ENCODE measurements around the gene HSPA12B. TPM values are rescaled to one million over a fixed set of nuclear protein-coding genes. Genes with fewer than 3 reads are reported as not detected.

Gene HSPA12B
- total and polyA plus RNA-seq, 2 of the 13 experiments (the other 11 are each of a cell fraction or from before 2014, with no cell fraction given), result 0.01 TPM; not detected in 1

GRCh38 chr20:3785240-3786125 lies 53.0 kb downstream of the HSPA12B start (continued):
- TF ChIP-seq ZBTB33 (CRISPR knock-in tag; IDR thresholded peaks at IDR 0.05) (peak; percentile 100), POGZ (CRISPR knock-in tag; IDR thresholded peaks at IDR 0.05) (peak; percentile 89), MXD1 (CRISPR knock-in tag; IDR thresholded peaks at IDR 0.05) (peak; percentile 76; the same call in 1 of the 2 replicates), ZNF547 (CRISPR knock-in tag; IDR thresholded peaks at IDR 0.05) (0 out of 2 replicates have a peak, but pooled peaks have one; percentile 45), NBN (conservative IDR thresholded peaks at IDR 0.05) (no peak), ZNF430 (CRISPR knock-in tag; IDR thresholded peaks at IDR 0.05) (no peak), ZNF225 (CRISPR knock-in tag; IDR thresholded peaks at IDR 0.05) (no peak), ARID4A (CRISPR knock-in tag; IDR thresholded peaks at IDR 0.05; ENCODE audit: borderline replicate concordance) (peak; percentile 52; the same call in 1 of the 2 replicates), IRF9 (CRISPR knock-in tag; IDR thresholded peaks at IDR 0.05; ENCODE audit: borderline replicate concordance) (peak; percentile 26; the same call in 1 of the 2 replicates), KLF13 (CRISPR knock-in tag; IDR thresholded peaks at IDR 0.05) (0 out of 2 replicates have a peak, but pooled peaks have one; percentile 3), RNF2 (conservative IDR thresholded peaks at IDR 0.05; ENCODE audit: low read depth) (peak; percentile 26; the same call in 1 of the 2 replicates), KDM6A (CRISPR knock-in tag; IDR thresholded peaks at IDR 0.05; ENCODE audit: low read depth) (no peak), HIC2 (CRISPR knock-in tag; IDR thresholded peaks at IDR 0.05; ENCODE audit: low read depth) (peak; percentile 41; the same call in 1 of the 2 replicates), THAP11 (CRISPR knock-in tag; IDR thresholded peaks at IDR 0.05) (peak; percentile 57), ZNF484 (CRISPR knock-in tag; IDR thresholded peaks at IDR 0.05; ENCODE audit: borderline replicate concordance, low read depth) (0 out of 2 replicates have a peak, but pooled peaks have one; percentile 87), ZBTB2 (CRISPR knock-in tag; IDR thresholded peaks at IDR 0.05; ENCODE audit: low read depth) (peak; percentile 29; the same call in 1 of the 2 replicates)

All from HepG2 (cell line).